Ureter (tissue), 1 donor: Measurements from ENCODE around the gene LARP6. TPM values are rescaled to one million over a fixed set of nuclear protein-coding genes. Genes with fewer than 3 reads are reported as not detected.

Experiments used
- DNase-seq: peaks from one replicate; pipeline ENCODE4 v3.0.0-alpha.2; 2020; ENCODE audit warnings: low spot score
- total RNA-seq: library from RNA; stranded (reverse); gene quantifications from one replicate; pipeline ENCODE4 v1.2.4, GENCODE V29; 2023
- donor health status: DM: yes; HTN: yes; CAD: no.

The LARP6 gene
- total RNA-seq, 1 donor from 2014 or later, result 19.1 TPM

- DNase-seq, result no peak
Observed at GRCh38 chr15:70796516-70797310, 57.2 kb downstream of the LARP6 start.

GRCh38 chr15:70795311-70795665, 58.7 kb downstream of the LARP6 start:
- DNase-seq, result no peak

GRCh38 chr15:70794596-70795310, 59.2 kb downstream of the LARP6 start:
- no peak for DNase-seq

GRCh38 chr15:70793694-70794093, 60.3 kb downstream of the LARP6 start:
- no peak for DNase-seq

GRCh38 chr15:70792171-70792573, 61.8 kb downstream of the LARP6 start:
- no peak for DNase-seq

- DNase-seq, result no peak
Observed at GRCh38 chr15:70791259-70791658, 62.7 kb downstream of the LARP6 start.

GRCh38 chr15:70789213-70789612, 64.7 kb downstream of the LARP6 start:
- no peak for DNase-seq

GRCh38 chr15:70788114-70789049, 65.6 kb downstream of the LARP6 start:
- no peak for DNase-seq

- DNase-seq, result no peak
Observed at GRCh38 chr15:70786996-70787395, 67.0 kb downstream of the LARP6 start.

GRCh38 chr15:70783610-70784022, 70.3 kb downstream of the LARP6 start:
- DNase-seq, result no peak

- DNase-seq, result no peak
Observed at GRCh38 chr15:70783041-70783440, 70.9 kb downstream of the LARP6 start.

- DNase-seq, result no peak
Observed at GRCh38 chr15:70781236-70781635, 72.7 kb downstream of the LARP6 start.

Other genes with a start within 250 kb of the LARP6 start
- 61.8 TPM for gene UACA, start 90.6 kb downstream of the LARP6 start, total RNA-seq
- 3.8 TPM for gene THAP10, start 38.3 kb upstream of the LARP6 start, total RNA-seq
- 28.1 TPM for gene LRRC49, start 38.7 kb upstream of the LARP6 start, total RNA-seq